Glomerular visceral epithelial cell (primary cell): Measurements from ENCODE around the gene KDM7A.
"Not testable (repeated sequence)": the region's sequence is repeated elsewhere in the genome, so short reads cannot be mapped to it uniquely, and the experiment has no call there.

Experiments
- DNase-seq: peaks from one replicate; pipeline ENCODE4 v3.0.0-alpha.2; 2016; ENCODE audit errors: extremely low spot score

Gene KDM7A

GRCh38 chr7:140202942-140203341 is 26.2 kb upstream of the KDM7A start:
- DNase-seq: not testable (repeated sequence)

GRCh38 chr7:140201393-140201792 is 24.6 kb upstream of the KDM7A start:
- no peak for DNase-seq

GRCh38 chr7:140200061-140200989 is 23.5 kb upstream of the KDM7A start:
- no peak for DNase-seq

DNA sequence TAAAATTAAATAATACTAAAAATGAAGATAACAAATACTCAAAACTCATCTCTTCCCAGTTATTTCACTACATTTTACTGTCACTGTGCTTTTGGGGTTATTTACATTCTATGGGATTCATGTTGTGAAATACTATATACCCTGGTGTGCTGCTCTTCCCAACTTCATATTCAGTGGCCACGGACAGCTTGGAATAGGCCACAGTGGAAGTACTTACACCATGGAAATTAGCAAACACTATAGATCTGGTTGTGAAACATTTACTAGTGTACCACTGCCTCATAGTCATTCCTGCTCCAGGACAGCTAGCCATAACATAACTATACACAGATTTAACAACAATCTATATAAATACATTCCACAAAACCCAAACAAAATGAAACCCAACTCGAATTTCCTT is 21.2 kb upstream of the KDM7A start:
- DNase-seq: no peak

- DNase-seq: no peak
Measured at GRCh38 chr7:140197218-140197890, 20.6 kb upstream of the KDM7A start.

DNA sequence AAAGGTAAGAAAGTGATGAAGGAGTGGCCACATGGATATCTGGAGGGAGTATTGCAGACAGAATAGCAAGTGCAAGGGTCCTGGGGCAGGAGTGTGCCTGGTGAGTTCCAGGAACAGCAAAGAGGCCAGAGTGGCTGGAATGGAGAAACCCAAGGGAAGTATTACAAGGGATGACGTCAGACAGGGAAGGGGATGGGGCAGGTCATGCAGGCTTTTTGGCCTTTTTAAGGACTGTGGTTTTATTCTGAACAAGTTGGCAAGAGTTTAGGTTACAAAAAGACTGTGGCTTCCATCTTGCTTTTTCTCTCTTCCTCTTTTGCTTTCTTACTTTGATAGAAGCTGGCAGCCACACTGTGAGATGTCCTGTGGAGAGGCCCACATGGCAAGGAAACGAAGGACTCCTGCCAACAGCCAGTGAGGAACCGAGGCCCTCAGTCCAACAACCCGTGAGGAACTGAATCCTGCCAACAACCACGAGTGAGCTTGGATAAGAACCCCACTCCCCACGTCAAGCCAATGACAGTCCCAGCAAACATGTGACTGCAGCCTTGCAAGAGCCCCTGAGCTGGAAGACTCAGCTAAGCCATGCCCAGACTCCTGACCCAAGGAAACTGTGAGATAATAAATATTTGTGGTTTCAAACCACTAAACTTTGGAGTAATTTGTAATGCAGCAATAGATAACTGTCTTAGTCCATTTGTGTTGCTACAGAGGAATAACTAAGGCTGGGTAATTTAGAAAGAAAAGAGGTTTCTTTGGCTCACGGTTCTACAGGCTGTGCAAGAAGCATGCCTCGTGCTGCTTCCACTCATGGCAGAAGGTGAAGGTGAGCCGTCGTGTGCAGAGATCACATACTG is 19.8 kb upstream of the KDM7A start:
- DNase-seq: peak; percentile 11

DNA sequence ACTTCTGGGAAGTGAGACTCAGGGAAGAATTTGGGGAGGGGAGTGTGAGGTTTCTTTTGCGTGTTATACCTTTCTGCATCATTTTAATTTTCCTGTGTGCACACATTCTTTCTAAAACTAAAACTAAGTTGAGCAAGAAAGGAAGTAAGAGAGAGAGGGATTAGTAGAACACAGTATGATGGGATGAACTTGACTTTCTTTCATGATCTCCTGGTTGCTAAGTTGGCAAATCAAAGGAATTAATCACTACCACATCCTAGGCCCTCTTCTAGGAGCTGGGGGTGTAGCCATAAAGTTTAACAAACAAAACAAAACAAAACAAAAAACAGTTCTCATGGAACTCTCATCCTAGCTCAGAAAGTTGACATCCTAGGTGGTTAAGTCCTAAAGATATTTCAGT is 19.1 kb upstream of the KDM7A start:
- no peak for DNase-seq

- DNase-seq: no peak
Measured at GRCh38 chr7:140192620-140193019, 15.8 kb upstream of the KDM7A start.

- no peak for DNase-seq
Measured at GRCh38 chr7:140192176-140192575, 15.4 kb upstream of the KDM7A start.

DNA sequence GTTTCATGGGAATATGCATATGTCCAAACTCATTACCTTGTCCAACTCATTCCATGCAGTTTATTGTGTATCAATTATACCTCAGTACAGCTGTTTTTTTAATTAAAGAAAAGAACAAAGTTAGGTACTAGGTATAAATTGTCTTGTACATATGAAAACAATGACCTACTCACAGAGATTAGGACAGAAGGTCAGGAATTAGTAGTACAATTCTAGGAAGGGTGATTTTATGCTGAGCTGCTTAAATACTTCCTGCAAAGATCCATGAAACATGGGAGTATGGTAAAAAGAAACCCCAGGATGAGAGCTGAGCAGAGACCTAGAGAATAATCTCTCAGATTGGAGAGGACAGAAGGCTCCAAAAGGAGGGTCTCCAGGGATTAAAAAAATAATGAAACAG is 13.8 kb upstream of the KDM7A start:
- DNase-seq: no peak

DNA sequence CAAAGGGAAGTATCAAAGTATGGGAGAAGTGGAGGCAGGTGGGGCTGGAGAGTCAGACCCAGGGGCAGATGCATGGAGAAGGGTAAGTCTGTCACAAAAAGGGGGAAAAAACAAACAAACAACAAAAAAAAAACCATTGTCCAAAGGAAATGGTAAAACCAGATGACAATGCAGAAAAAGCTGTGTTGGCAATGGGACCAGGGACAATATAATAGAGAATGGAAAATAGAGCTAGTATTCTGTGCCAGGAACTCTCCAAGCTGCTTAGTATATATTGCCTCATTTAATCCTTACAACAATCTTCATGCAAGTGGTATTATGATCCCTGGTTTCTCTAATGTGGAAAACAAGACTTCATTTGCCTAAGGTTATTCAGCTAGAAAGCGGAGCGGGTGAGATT is 13.1 kb upstream of the KDM7A start:
- no peak for DNase-seq

DNA sequence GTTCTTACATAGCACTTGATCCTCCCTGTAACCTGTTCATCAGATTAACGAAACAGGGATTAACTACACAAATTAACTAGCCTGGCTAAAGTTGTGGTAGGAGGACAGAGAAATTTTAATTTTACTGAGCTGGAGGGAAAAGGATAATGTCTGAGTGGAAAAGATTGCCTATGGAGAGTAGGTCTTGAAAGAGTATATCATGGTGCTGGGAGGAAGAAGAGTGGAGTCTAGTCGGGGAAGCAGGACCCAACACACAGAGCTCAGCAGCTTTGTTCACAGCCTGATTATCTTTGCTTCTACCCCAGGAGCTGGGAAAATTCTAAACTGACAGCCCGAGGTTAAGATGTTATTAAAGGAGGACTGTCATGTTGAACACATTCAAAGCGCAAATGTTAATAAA is 6.1 kb upstream of the KDM7A start:
- no peak for DNase-seq

GRCh38 chr7:140179339-140179738 is 2.6 kb upstream of the KDM7A start:
- no peak for DNase-seq

GRCh38 chr7:140176122-140176701 is 571 bp downstream of the KDM7A start:
- peak; percentile 7 for DNase-seq

GRCh38 chr7:140175221-140176121 is 1.3 kb downstream of the KDM7A start:
- peak; percentile 88 for DNase-seq

DNA sequence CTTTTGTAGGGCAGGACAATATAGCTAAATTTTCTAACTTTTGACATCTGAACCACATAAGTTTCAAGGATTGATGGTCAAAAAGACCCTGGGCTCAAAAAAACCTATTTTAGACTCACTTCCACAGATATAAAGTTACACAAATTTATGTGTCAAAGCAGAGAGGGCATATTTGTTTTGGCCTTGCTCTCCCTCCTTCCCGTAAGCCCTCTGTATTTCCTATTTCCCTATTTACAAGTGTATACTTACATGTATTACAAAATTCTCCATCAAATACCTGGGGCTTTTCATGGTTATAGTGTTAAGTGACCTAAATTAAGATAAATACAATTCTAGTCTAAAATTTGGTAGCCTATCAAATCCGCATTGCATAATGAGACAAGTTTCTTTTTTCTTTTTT is 2.6 kb downstream of the KDM7A start:
- DNase-seq: no peak

GRCh38 chr7:140170375-140170774 is 6.4 kb downstream of the KDM7A start:
- DNase-seq: no peak

DNA sequence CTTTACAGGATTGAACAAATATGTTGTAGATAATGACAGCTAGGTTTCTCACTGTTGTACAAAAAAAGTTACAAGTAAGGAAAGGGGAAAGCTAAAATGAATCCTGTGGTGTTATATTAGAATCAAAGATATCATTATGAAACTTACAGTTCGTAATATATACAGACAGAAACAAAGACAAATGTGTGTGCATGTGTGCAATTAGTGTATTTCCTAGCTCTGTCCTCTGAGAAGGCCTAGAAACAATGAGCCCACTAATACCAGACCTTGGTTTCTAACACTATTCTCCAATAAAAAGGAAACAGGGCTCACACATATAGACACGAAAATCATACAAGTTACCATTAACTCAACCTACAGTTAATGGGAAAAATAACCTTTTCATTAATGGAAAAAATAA is 8.0 kb downstream of the KDM7A start:
- DNase-seq: no peak

DNA sequence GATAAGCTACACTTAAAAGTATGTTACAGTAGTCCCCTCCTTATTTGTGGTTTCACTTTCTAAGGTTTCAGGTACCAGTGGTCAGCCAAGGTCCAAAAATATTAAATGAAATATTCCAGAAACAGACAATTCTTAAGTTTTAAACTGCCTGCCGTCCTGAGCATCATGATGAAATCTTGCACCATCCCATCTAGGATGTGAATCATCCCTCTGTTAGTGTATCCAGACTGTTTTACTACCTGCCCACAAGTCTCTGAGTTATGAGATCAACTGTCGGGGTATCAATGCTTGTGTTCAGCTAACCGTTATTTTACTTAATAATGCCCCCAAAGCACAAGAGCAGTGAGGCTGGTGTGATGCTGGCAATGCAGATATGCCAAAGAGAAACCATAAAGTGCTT is 11.4 kb downstream of the KDM7A start:
- DNase-seq: peak; percentile 40

- not testable (repeated sequence) for DNase-seq
Measured at GRCh38 chr7:140162081-140162480, 14.7 kb downstream of the KDM7A start.

- DNase-seq: no peak
Measured at GRCh38 chr7:140161047-140161446, 15.7 kb downstream of the KDM7A start.
